Inflammatory macrophage (primary cell): ENCODE data around the gene CSRP1.
A peak's percentile ranks its signal among the peaks of the same experiment; 100 is the strongest.
"Not testable (repeated sequence)": the region's sequence is repeated elsewhere in the genome, so short reads cannot be mapped to it uniquely, and the experiment has no call there.

ENCODE experiments used
- DNase-seq, 2 donors: peaks; one replicate each; pipeline ENCODE4 v3.0.0-alpha.2; 2020 to 2022
- total RNA-seq, 18 experiments: gene quantifications; one replicate each; lab custom pipeline; 2026; ENCODE audit warnings: mixed read lengths in 6 of 18, inconsistent platforms in 2 of 18; lab: John Stamatoyannopoulos, UW

CSRP1 gene
- total RNA-seq, result 65.1 to 219 (median 157) reads per million in 18 experiments

DNA sequence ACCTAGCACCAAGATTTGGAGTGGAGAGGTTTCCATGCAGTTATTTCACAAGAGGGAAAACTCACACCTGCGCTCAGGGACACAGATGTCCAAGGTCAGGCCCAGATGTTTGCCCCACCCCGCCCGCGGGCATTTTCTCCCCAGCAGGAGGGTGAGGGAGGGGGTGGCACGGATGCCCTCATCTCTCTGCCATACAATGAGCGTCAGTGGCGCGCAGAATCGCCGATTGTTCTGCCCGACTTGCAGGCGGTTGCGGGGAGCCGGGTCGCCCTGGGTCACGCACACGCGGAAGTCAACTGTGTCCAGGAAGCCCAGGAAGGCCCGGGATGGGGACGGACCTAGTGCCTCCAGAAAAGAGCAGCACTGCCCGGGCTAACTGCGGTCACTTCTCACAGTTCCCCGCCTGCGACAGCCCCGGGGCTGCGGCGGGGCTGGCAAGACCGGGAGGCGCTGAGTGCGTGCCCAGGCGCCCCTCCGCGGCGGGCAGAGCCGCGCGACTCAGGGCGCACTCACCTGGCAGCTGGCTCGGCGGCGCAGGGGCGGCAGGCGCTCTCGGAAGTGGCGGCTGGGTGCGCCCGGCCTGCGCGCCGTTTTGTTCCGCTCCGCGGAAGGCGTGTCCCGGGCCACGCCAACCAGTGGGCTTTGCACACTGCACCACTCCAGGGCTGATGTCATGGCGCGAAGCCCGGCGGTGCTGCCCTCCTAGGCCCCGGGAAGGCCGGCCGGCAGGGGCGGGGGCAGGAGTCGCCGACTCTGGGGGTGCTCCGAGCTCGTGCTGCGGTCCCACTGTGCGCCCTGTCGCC lies at the start of gene CSRP1:
Gene CSRP1 (minus strand): TSS at position 567 of the 803 bp plus-strand sequence. CDS start 10,820 bp downstream, outside the sequence.
- DNase-seq, result peak; percentile 78 to 92

GRCh38 chr1:201555593-201555945 lies 48.6 kb upstream of the CSRP1 start:
- no peak for DNase-seq

DNA sequence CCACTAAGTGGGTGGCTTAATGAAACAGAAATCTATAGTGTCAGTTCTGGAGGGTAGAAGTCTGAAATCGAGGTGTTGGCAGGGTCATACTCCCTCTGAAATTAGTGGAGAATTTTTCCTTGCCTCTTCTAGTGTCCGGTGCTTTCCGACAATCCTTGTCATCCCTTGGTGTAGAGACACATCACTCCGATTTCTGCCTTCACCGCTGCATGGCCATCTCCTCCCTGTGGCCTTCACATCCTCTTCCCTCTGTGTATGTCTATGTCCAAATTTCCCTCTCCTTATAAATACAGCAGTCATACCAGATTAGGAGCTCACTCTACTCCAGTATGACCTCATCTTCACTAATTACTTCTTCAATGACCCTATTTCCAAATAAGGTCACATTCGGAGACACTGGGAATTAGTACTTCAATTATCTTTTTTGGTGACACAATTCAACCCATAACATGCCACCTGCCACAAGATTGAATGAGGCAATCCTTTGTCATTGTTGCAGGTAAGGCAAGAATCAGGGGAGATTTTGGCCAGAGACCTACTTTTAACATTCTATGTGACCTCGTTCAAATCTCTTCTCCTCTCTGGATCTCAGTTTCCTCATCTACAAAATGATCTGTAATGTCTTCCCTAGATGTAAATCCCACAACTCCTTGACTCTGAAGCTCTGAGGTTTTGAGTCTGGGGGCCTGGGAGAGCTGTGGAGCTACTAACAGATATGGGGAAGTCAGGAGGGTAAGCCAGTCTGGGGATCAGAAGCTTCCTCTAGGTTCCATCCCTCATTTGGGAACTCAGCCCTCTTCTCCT lies 48.1 kb upstream of the CSRP1 start:
- DNase-seq, result no peak

DNA sequence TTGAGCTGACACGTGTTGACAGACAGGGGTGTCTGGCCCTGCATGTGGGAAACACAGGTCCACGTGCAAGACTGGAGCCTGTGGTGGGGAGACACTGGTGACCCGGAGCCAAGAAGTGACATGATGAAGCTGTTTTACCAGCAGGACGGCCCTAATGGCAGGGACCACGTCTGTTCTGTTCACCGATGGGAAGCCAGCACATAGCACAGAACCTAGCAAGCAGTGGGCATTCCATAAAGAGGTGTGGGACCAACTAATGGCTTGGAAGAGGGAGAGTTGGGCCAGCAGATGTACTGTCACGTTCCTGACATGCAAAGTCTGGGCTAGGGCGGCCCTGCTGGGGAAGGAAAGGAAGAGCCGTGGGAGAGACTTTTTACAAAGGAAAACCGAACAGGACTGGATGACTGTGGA lies 47.3 kb upstream of the CSRP1 start:
- DNase-seq, result no peak

DNA sequence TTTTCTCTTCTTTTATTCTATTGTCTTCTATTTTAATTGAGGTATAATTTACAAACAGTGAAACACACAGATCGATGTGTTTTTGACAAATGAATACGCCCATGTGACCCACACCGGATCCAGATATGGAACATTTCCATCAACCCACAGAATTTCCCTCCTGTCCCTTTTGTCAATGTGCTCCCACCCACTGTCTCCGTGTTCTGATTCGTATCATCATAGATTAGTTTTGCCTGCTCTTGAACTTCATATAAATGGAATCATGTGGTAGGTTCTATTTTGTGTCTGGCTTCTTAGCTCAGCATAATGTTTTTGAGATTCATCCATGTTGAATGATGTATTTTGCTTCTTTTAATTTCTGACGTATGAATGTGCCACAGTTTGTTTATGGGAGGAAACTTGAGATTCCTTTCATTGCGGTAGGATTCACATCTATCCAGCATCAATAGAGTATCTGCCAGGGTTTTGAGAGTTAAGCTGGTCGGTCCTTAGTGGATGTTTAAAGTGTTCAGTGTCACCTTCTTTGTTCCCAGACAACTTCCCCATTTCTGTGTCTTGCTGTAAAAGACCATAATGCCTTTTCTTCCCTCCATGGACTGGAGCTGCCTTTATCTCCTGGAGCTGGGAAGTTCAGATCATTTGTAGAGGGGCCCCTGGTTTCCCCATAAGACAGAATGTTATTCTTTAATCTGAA lies 46.7 kb upstream of the CSRP1 start:
- no peak for DNase-seq

DNA sequence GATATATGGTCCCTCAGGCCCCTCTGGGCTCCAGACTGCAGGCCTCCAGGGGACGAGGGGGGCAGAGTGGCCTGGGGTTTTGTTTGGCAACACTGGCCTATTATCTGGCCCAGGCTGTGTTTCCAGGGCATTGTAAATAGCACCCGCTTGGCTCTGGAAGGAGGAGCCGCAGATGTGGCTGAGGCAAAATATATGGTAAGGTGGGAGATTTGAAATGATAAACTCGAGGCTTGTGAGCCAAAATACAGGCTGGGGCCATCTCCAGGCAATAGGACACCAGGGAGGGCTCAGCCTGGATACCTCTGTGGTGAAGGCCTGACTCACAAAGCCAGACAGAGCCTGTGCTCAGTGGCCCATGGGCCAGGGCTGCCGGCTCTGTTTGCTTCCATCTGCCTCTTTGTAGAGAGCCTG lies 46.0 kb upstream of the CSRP1 start:
- no peak for DNase-seq

GRCh38 chr1:201551877-201552731 lies 45.2 kb upstream of the CSRP1 start:
- DNase-seq, result peak; percentile 93

DNA sequence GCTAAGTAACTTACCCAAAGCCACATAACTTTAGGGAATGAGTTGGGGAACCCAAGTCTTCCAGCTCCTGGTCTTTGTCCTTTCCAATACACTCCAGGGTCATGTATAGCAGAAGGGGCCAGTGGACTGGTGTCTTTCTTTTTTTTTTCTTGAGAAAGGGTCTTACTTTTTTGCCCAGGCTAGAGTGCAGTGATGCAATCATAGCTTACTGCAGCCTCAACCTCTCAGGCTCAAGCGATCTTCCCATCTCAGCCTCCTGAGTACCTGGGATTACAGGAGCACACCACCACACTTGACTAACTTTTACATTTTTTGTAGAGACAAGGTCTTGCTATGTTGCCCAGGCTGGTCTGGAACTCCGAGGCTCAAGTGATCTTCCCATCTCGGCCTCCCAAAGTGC lies 44.2 kb upstream of the CSRP1 start:
- no peak for DNase-seq

DNA sequence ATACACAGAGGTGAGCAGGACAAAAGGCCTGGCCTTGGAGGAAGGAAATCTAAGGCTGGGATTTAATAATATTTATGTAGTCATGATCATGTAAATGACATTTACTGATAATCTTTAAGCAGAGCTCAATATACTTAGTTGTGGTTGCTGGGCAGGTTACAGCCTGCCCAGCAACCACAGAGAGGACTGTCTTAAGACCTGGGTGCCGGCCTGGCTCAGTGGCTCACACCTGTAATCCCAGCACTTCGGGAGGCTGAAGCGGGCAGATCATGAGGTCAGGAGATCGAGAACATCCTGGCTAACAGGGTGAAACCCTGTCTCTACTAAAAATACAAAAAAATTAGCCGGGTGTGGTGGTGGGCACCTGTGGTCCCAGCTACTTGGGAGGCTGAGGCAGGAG lies 42.6 kb upstream of the CSRP1 start:
- DNase-seq, result not testable (repeated sequence)

- no peak for DNase-seq
Measured at GRCh38 chr1:201545851-201546492, 39.0 kb upstream of the CSRP1 start.

DNA sequence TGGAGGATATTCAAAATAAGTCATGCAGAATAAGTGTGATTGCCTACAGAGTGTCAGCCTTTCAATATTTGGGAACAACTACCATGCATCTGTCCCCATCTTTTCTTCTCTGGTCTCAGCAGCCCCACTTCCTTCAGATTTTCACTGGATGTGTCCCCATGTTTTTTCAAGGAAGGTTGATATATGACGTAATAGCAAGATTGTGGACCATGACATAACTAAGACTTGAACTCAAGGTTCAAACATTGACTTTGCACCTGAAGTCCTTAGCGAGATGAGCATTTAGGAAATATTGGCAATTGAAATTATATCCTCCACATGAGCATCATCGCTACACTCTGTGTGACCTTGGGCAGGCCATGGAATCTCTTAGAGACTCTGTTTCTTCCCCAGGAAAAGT lies 37.8 kb upstream of the CSRP1 start:
- no peak for DNase-seq

DNA sequence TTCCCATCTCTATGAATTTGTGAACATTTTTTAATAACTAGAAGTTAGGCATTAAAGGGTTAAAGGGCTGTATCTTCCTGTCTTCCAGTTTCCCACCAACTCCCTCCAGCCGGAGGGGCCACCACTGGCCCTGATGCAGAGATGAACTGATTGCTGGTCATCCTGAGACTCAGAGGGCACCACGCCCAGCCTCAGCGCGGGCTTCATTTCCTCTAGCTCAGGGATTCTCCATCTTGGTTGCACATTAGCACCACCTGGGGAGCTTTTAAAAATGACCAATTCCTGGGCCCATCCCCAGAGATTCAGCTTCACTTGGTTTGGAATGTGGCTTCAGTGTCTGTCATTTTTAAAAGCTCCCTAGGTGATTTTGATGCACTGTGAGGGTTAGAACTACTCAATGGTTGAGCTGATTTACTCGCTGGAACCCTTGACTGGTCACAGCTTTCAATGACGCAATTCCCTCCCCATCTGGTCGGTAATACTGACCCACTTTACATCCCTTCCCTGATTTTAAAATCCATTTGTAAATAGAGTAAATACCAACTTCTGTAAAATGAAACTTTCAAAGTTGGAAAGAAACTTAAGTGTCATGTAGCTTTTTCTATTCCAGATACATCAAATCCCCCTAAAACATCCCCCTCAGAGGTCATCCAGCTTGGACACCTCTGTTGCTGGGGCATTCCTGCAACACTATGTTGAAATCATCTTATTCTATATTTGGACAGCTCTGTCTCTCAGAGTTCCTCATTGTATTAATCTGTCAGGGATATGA lies 37.1 kb upstream of the CSRP1 start:
- DNase-seq, result peak in 1 of 2 donors; percentile 24

- DNase-seq, result no peak
Measured at GRCh38 chr1:201542309-201543035, 35.5 kb upstream of the CSRP1 start.

- no peak for DNase-seq
Measured at GRCh38 chr1:201540846-201541735, 34.2 kb upstream of the CSRP1 start.

DNA sequence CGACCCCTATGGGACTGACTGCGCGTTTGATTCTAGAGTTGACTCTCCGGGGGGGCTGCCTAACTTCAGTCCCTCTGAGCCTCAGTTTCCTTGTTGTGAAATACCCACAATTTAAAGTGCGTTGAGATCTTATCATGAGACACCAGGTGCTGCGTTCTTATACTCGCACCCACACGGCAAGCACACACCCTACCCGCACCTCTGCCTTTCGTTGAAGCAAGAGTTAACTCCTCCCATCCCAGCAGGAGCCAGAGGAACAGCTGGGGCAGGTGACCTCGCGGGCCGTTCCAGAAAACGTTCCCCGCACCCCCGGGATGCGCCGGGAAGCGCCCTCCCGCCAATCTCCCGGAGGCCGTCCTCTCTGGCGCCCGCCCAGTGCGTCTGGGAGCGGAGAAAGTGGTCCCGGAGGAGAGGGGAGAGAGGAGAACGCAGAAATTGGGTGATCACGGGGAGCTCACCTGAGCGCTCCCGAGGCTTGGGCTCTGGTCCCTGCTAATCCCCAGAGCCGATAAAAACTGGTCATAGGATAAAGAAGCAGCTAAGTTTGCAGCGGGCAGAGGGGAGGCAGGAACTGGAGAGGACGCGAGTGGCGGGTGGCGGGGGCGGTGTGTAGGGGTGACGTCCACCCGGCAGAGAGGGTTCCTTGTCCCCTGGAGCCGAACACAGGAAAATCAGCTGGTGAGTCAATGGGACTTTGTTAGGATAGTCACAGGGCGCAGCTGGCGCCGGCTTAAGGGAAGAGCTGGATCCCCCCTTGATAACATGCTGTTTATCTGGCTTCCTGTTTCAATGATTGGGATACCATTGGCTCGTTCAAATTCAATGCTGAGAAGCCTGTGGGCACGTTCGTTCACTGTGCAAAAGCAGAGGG lies 32.9 kb upstream of the CSRP1 start:
- DNase-seq, result peak; percentile 45 to 54

GRCh38 chr1:201538612-201539551 lies 32.0 kb upstream of the CSRP1 start, which contains the start of gene NAV1:
Gene NAV1, plus strand, starts transcription at chr1:201539127. Its CDS starts 83,758 bp downstream, at chr1:201622885.
- no peak for DNase-seq
